Fibroblast of skin of scalp (primary cell): ENCODE data around the gene CARD11.

Experiments used
- DNase-seq: peaks from one replicate; pipeline ENCODE4 v3.0.0-alpha.2; 2013

Gene CARD11

GRCh38 chr7:2939193-2939885 lies 104.3 kb downstream of the CARD11 start:
- DNase-seq: peak; percentile 29

DNA sequence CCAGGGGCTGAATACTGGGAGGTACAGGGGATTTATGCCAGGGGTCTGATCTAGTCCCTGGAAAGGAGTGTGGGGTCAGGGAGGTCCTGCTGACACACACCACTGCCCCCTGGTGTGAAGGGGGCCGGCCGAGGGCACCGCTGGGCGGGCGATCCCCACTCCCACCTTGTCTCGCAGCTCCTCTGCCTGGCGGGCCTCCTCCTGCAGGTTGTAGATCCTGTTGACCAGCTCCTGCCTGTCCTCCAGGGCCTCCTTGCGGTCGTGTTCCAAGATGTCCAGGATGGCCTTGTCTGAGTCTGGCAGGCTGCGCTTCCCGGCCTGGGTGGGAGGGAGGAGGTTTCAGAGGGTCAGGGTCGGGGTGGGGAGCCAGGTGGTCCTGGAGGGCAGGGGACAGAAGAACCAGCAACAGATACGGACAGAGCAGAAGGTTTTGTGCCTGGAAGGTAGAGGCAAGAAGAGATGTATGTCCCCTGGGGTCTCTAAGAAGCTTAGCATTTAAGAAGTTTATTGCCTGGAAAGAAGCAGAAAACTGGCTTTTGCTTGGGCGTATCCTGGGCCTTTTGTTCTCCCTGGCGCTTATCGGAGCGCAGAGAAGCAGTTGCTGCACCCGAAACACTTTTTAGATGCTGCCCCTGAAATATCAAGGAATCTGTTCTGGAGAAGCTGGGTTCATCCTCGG lies 105.0 kb downstream of the CARD11 start:
- DNase-seq: no peak

DNA sequence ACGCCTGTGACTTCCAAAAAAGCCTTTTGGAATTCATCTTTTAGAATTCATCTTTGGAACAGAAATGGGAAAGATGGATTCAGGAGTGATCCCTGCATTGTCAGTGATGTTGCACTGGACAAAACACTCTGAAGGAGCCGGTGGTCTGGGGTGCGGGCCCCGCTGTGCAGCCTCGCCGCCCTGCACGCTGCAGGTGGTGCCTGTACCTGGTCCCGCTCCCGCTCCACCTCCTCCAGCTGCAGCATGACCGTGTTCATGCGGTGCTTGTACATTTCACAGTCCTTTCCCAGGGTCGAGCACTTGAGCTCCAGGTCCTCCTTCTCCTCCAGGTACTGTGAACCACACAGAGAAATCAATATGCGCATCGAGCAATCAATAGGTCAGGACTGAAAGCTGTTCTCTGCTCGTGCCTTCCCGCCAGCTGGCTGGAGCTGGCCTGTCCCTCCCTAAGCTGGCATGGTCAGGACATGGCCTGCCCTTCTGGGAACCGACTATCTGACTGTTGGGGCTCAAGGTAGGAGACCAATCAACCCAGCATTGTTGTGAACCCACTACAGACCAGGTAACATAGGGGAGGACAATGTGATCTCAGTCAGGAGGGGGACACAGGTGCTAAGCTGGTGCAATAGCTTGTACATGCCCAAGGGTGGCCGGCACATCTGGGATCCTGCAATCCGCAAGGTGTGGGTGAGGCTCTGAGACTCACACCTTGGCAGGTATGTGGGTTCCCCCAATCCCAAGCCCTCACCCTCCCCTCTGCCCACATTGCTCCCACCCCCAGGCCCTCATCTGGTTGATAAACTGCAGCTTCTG lies 105.8 kb downstream of the CARD11 start:
- DNase-seq: no peak

DNA sequence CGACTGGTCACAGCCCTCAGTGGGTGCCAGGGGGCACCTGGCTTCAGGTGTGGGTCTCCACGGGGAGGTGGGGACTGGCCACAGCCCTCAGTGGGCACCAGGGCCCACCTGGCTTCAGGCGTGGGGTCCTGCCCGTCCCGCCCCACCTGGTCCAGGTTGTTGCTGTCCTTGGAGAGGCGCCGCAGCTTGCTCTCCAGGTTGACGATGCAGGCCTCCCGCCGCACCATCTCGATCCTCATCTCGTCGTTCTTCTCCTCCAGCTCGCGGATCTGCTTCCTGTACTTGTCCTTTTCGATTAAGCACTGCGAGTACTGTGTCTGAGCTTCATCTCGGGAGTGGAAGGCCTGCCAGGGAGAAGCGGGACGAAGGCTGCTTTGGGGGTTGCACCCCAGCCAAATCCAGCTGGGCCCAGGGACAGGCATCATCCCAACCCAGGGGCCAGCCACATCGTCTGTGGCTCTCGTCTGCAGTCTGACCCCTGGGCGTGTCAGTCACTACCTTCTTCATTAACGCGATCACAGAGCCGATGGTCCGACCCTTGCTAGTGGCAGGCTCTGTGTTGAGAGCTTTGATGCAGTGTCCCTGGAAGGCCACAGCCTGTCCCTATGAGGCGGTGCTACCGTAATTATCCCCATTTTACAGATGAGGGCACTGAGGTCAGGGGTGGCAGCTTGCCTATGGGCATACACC lies 106.6 kb downstream of the CARD11 start:
- DNase-seq: no peak

DNA sequence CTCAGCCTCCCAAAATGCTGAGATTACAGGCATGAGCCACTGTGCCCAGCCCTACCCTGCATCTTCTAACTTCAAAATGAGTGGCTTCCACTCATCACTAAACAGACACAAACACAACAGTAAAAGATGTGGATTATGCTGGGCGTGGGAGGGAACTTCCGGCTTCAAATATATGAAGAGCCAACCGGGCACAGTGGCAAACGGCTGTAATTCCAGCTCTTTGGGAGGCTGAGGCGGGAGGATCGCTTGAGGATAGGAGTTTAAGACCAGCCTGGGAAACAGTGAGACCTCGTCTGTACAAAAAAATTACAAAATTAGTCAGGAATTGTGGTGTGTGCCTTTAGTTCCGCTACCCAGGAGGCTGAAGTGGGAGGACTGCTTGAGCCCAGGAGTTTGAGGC lies 107.4 kb downstream of the CARD11 start:
- no peak for DNase-seq

- DNase-seq: no peak
These were observed 108.5 kb downstream of the CARD11 start for GRCh38 chr7:2934984-2935740.

DNA sequence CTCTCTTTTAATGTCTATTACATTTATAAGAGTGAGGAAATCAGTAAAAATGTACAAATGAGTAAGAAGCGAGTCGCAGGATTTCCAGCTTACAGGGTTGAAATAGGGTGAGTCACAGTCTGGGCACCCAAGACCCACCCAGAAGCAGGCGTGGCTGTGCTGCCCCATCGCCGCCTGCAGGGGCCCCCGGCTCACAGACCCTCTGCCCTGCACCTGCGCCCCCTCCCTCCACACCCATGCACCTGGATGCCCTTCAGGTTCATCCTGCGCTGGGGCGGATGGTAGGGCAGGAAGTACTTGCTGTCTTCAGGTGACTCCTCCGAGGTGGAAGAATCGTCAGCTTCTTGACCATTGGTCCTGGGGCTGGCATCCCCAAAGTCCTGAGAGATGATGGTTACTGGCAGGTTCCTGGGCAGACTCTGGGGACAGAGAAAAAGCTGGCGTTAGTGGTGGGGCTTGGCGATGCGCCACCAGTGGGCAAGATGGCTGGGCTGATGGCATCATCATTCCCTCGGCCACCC lies 109.4 kb downstream of the CARD11 start:
- DNase-seq: peak; percentile 72

DNA sequence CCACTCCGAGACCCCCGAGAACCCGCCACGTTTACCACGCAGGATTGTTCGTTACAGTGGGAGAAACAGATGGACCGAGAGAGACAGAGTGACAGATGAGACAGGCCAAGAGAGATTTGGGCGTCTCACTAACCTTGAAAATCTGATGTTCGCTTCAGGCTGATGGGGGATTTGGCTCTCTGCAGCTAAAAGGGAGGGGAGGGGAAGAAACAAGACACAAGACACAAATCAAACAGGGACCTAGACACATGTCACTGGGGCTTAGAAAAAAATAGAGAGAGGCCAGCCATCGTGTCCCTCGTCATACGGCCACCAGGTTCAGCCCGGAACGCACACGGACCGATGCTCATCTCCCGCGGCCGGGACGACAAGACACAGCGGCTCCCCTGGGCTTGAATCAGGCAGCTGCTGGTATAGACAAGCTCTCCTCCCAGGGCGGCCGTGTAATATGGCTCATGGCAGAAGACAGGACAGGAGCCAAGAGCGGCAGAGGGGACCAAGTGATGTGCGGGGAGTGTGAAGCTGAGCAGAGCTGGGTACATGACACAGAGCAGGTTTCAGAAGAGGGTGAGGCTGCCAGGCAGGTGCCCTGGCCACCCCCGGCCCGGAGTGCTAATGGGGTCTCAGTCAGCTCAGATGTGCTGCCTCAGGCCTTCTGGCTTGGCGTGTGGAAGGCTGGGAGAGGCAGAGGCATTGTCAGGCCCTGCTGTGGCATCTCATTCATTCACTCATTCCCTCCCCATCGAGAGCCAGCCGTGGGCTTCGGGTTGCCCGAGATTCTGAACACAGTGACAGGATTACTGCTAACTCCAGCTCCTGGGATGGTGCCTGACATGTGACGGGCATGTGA lies 111.0 kb downstream of the CARD11 start:
- no peak for DNase-seq

GRCh38 chr7:2931034-2931415 lies 112.6 kb downstream of the CARD11 start:
- no peak for DNase-seq

GRCh38 chr7:2930310-2931033 lies 113.2 kb downstream of the CARD11 start:
- no peak for DNase-seq

DNA sequence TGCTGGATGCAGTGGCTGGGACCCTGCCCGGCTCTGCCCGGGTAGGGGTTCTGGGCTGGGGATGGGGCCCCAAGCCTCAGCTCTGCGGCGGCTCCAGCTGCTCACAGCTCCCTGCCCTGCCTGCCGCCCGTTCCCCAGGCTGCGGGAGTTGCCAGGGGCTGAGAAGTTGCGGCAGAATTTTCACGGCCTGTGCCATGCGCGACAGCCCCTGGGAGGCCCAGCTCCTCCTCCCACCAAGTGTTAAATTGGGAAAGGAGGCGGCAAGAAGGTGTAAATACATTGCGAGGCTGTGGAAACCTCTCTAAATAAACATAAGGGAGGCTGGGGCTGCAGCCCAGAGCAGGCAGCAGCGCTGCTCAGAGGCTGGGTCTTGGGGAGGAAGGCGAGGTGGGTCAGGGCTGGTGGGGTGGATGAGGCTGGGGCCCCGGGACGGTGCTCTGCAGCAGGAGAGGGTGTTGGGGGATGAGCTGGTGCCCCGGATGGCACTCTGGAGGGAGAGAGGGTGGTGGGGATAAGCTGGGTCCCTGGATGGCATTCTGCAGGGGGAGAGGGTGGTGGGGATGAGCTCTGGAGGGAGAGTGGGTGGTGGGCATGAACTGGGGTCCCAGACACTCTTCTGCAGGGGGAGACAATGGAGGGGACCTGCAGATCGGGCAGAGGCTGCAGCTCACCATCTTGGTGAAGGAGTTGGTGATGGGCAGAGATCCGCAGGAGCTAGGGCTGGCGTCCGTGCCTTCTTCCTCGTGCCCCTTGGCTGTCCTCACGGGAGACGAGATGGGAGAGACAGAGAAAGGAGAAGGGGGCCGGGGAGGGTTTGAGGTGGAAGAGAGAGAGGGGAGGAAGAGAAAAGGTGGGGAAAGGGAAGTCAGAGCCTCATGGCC lies 114.1 kb downstream of the CARD11 start:
- DNase-seq: no peak

DNA sequence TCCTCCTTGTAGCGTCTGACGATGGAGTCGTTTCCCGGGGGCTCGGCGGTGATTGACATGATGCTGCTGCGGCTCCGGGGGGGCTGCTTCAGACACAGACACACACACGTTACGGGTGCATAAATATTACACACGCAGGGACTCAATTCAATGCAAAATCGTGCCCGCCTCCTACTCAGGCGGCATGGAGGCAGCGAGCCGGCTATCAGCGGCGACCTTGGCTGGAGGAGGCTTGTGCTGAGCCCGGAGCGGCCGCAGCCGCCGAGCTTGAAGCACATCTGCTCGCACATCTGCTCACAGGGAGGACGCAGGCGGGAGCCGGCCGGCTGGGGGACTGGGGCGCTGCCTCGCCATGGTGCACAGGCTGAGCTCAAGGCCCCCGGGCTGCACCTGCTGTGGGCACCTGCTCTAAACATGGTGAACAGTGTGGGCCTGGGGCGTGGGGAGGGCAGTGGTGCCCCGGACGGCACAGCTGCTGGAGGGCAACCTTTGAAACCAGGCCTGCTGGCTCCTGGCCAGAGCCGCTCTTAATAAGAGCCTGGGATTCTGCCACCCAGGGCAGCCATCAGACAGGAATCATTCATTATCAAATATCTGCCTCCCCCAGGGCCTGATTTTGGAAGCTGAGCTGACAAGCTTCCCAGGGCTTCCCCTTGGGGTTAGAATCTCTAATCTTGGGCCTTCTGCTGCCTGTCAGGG lies 114.9 kb downstream of the CARD11 start:
- no peak for DNase-seq

DNA sequence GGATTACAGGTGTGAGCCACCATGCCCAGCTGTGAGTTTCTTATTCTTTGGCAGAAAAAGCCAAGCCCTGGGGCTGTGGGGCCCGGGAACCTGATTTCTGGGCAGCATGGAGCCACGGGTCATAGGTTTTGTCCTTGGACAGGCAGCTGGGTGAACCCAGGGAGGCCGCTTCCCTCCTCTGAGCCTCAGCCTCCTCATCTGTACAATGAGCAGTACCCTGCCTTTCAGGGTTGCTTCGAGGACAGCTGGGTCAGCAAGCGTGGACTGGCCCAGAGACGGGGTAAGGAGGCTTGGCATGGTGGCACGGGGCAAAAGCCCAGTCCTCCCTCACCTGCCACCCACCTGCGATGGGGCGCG lies 115.4 kb downstream of the CARD11 start:
- no peak for DNase-seq

GRCh38 chr7:2927592-2927991 lies 116.1 kb downstream of the CARD11 start:
- DNase-seq: no peak

DNA sequence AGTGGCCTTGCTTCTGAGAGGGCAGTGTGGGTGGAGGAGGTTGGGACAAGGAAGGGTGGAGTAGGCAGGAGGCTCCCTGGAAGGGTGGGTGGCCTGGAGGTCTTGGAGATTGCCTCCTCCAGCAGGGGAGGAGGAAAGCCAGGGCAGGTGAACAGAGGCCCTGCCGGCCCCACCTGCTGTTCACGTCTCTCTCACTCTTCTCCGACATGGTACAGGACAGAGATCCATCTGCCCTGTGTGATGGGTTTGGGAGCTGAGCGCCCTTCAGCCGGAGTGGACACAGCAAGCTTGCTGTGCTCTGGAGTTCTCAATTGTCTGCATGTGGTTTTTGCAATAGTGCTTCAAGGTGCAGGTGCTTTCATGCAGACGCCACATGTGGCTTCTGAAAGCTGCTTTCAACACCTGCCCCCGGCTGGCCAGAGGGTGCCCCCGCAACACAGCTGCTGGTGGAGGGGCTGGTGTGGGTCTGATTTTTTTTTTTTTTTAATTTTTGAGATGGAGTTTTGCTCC lies 116.7 kb downstream of the CARD11 start:
- no peak for DNase-seq

GRCh38 chr7:2926120-2926895 lies 117.4 kb downstream of the CARD11 start:
- no peak for DNase-seq
